ENCODE data around the gene GRB2.
A peak's percentile ranks its signal among the peaks of the same experiment; 100 is the strongest.
"Not testable (repeated sequence)": the region's sequence is repeated elsewhere in the genome, so short reads cannot be mapped to it uniquely, and the experiment has no call there.

Gene GRB2

GRCh38 chr17:75405365-75406221, at the start of gene GRB2:
Gene GRB2, minus strand, starts transcription at chr17:75405678. Its CDS starts 12,050 bp downstream, at chr17:75393628.
- DNase-seq = peak; percentile 93

- not testable (repeated sequence) for DNase-seq
These were observed 49.2 kb upstream of the GRB2 start for GRCh38 chr17:75454672-75455071.

GRCh38 chr17:75454193-75454592, 48.7 kb upstream of the GRB2 start:
- no peak for DNase-seq

GRCh38 chr17:75450270-75450669, 44.8 kb upstream of the GRB2 start:
- no peak for DNase-seq

- no peak for DNase-seq
These were observed 42.7 kb upstream of the GRB2 start for GRCh38 chr17:75447951-75448856.

DNA sequence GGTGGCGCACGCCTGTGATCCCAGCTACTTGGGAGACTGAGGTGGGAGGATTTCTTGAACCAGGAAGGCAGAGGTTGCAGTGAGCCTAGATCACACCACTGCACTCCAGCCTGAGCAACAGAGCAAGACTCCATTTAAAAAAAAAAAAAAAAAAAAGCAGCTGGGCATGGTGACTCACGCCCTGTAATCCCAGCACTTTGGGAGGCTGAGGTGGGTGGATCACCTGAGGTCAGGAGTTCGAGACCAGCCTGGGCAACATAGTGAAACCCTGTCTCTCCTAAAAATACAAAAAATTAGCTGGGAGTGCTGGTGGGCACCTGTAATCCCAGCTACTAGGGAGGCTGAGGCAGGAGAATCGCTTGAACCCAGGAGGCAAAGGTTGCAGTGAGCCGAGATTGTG, 40.4 kb upstream of the GRB2 start:
- not testable (repeated sequence) for DNase-seq

DNA sequence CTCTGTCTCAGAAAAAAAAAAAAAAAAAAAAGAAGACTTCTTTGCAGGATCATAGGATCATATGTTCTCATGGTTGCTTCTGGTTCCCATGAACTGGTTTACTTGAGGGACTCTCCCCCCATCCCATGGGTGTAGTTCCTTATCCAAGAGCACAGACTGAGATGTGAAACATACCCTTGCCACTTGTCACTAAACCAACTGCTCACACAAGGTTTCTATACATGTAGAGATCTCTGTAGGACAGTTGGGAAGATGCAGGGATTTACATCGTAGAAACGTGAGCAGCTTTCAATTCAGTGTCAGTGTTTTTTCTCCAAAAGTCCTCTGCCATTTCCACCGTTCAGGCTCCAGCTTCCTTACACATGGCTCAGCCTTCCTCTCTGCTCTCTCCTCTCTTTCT, 39.8 kb upstream of the GRB2 start:
- no peak for DNase-seq

GRCh38 chr17:75442168-75443103, 37.0 kb upstream of the GRB2 start:
- DNase-seq = no peak

- DNase-seq = no peak
These were observed 35.4 kb upstream of the GRB2 start for GRCh38 chr17:75440738-75441448.

DNA sequence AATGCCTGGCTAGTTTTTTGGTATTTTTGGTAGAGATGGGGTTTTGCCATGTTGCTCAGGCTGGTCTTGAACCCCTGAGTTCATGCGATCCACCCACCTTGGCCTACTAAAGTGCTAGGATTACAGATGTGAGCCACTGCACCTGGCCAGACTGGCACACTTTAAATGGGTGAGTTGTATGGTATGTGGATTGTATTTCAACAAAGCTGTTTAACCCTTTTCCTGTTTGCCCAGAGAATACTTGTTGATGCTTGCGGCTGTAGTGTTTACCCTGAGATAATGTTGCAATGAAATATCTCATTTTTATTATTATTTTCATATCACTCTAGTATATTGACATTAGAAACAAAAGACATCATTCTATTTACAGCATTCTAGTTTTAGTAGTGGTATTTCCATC, 33.8 kb upstream of the GRB2 start:
- DNase-seq = no peak

DNA sequence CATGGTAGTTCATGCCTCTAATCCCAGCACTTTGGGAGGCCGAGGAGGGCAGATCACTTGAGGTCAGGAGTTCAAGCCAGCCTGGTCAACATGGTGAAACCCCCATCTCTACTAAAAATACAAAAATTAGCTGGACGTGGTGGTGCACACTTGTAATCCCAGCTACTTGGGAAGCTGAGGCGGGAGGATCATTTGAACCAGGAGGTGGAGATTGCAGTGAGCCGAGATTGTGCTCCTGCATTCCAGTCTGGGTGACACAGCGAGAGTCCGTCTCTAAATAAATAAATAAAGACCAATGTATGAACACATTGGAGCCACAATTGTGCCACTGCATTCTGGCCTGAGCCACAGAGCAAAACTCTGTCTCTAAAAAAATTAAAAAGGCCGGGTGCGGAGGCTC, 31.9 kb upstream of the GRB2 start:
- not testable (repeated sequence) for DNase-seq

GRCh38 chr17:75434433-75434832, 29.0 kb upstream of the GRB2 start:
- not testable (repeated sequence) for DNase-seq

DNA sequence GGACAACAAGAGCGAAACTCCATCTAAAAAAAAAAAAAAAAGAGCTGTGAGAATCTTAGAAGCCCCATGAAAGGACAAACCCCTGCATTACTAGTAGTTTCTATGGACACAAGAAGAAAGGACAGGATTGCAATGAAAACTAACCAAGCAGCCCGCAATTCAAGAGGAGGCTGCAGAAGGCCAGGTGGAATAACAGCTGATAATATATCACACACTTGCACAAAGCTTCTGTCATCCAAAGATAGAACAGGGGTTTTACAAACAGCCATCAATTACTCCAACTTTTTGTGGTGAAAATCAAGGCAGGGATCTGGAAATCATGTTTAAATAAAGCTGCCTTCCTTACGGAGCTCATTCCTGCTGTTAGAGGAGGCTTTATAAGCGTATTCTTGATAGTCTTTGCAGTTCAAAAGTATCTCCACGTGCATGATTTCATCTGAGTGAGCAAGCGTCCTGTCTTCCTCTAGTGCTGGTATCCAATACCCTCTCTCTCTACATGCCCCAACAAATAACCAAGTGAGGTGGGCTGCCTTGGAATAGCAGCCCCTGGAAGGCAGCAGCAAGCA, 27.8 kb upstream of the GRB2 start:
- DNase-seq = no peak

GRCh38 chr17:75430159-75430974, 24.9 kb upstream of the GRB2 start:
- DNase-seq = no peak

DNA sequence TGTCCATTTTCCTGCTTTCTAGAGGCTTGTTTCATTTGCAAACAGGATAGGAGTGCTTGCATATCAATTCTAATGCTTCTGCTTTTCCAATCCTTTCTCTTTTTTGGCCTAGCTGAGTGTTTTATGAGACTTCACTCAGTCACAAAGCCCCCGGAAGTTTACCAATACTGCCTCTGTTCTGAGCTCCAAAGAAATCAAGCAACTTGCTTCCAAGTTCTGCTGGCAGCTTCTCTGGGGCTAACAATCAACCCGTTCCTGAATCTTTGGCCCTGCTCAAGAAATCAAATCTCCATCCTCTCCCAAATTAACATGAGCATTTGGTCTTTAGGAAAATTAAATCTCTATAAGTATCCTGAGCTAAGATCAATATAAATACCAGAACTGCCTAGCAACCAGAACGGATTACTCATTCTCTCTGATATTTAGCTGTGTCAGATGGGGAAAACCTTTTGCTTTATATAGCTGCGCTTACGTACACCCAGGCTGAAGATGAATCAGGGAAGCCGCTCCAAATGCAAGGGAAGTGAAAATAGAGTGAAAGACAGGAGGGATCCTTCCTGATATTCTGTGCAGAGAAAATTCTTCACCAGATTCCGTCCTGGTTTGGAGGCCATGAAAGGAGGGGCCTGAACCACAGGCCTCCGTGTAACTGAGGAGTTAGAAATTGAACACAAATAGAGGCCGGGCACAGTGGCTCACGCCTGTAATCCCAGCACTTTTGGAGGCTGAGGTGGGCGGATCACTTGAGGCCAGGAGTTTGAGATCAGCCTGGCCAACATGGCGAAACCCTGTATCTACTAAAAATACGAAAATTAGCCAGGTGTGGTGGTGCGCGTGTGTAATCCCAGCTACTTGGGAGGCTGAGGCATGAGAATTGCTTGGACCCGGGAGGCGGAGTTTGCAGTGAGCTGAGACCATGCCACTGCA, 23.3 kb upstream of the GRB2 start:
- no peak for DNase-seq

DNA sequence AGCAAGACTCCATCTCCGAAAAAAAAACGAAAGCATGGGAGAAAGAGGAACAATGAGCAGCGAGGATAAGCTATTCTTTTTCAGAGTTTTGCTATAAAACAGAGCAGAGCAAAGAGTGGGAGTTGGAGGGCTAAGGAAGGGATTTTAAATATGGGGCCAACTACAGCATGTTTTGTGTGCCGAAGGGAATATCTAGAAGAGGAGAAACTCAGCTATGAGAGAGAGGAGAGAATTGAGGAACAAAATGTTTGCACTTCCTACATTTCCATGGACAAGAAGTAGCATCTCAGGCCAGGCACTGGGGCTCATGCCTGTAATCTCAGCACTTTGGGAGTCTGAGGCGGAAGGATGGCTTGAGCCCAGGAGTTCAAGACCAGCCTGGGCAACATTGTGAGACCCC, 13.1 kb upstream of the GRB2 start:
- DNase-seq = no peak

- no peak for DNase-seq
These were observed 11.6 kb upstream of the GRB2 start for GRCh38 chr17:75417054-75417580.

- DNase-seq = no peak
These were observed 10.5 kb upstream of the GRB2 start for GRCh38 chr17:75416006-75416405.

DNA sequence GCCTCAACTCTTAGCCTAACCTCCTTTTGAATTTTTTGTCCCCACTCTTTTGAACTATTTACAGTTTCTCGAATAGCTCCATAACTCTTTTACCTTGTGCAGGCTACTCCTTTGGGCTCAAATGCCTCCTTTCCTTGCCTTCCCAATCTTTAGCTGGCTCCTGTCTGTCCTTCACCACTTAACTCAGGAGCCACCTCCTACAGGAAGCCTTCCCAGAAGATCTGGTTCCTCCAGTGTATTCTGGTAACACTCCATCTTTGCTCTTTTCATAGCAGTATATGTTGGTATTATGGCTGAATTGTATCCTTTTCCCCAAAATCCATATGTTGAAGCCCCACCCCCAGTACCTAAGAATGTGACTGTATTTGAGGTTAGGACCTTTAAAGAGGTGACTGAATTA, 9.0 kb upstream of the GRB2 start:
- no peak for DNase-seq
